ENCODE data around the gene TBC1D32.
"Not testable (repeated sequence)": the region's sequence is repeated elsewhere in the genome, so short reads cannot be mapped to it uniquely, and the experiment has no call there.

TBC1D32 gene

DNA sequence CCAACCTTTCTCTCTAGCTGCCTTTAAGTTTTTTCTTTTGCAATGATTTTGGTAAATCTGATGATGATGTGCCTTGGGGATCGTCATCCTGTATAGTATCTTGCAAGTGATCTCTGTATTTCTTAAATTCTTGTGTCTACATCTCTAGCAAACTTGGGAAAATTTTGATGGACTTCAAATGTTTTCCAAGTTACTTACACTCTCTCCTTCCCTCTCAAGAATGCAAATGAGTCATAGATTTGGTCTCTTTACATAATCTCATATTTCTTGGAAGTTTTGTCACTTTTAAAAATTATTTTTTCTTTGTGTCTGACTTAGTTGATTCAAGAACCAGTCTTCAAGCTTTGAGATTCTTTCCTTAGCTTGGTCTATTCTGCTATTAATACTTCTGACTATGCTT, 176.4 kb downstream of the TBC1D32 start:
- in situ Hi-C loops (cut with HindIII; ENCODE audit: low sequenced_read_pairs): loop anchor here (5.0 kb wide), 1 partner anchor 34 kb away; no protein-coding TSS in a partner anchor

DNA sequence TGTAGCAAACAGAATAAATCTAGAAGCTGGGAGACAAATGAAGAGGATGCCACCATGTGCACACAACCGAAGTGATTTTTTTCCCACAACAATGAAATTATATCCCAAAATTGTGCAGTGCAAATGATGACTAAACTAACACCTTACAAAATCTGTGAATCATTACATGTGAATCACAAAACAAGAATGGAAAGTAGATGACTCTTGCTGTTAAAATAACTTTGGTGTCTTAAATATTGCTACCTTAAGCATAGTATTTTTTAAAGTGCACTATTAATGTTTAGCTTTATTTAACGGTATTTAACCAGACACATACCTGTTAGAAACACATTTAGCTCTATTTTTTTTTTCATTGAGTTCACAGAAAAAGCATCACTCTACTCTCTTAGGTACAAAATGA, 190.8 kb downstream of the TBC1D32 start:
- in situ Hi-C loops (cut with HindIII; ENCODE audit: low sequenced_read_pairs): no loop called here

DNA sequence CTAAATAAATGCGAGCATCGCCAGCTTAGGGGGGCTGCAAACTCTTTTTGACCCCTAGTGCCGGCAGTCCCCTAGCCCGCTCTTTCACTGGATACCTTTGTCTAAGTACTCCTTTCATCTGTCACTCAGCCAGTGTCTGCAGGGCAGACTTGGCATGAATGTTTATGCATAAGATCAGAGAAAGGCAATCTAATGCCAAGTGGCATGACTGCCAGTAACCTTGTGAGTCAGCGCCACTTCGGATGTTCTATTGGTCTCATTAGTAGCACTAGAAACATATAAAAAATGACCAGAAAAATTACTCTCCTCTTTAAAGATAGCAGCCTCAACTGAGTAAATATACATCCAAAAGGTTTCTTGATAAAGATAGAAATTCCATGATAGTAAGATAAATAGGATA, 192.2 kb downstream of the TBC1D32 start:
- in situ Hi-C loops (cut with HindIII; ENCODE audit: low sequenced_read_pairs): no loop called here

DNA sequence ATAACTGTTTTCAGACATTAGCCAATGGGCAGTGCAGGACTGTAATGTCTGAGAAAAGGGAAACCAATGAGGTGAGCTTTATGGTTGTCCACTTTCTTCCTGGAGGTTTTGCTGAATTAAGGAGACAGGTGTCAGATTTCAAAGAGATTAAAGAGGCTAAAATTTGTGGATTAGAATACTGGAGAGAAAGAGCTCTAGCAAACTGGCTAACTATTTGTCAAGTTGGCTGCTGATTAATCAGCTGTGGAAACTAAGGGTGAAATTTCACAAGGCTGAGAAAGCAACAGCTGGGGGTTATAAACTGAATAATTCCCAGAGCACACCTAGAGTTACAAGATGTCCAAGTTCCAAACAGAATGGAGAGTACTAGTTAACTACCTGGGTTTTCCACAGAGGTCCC, 198.9 kb downstream of the TBC1D32 start:
- in situ Hi-C loops (cut with HindIII; ENCODE audit: low sequenced_read_pairs): no loop called here

DNA sequence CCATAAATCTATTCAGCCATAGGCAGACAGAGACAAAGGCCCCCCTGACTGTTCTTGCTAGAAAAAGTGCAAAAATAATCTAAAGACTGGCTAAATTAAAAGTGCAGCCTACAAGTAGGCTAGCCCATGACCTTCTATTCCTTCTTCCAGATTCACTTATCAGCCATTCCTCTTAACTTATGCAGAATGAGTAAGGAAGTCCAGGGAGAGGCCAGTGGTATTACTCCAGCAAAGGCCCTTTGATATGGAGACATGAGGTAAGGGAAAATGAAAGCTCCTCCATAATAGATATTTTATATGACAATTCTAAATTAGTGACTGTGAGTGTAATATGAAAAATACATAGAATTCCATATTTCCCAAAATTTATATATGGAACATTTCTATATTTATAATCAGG, 199.4 kb downstream of the TBC1D32 start:
- in situ Hi-C loops (cut with HindIII; ENCODE audit: low sequenced_read_pairs): no loop called here

DNA sequence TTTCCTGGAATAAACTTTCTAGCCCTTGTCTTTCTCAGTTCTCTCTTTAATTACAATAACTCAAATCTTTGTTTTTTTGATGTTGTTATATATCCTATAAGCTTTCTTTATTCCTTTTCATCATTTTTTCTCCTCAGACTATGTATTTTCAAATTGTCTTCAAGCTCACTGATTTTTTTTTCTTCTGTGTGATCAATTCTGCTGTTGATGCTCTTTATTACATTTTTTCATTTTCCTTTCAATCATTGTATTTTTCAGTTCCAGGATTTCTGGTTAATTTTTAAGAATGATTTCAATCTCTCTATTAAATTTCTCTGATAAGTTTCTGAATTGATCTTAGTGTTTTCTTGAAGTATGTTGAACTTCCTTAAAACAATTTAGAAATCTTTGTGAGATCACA, 209.7 kb downstream of the TBC1D32 start:
- in situ Hi-C loops (cut with HindIII; ENCODE audit: low sequenced_read_pairs): no loop called here

DNA sequence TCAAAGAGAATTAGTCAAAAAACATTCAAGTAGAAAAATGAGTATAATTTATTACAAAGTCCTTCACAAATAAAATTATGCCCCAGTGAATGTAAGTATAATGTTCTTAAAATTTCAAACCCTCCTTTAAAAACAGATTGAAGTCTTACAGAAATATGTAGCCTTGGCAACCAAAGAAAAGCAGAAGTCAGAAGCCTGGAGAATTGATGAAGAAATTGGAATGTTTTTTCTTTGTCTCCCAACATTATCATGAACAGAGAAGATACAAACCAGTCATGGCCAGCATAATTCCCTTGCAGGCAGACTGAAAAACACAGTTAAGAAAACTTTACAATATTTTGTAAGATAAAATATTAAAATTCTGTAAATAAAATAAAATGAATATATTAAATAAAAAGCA, 221.9 kb downstream of the TBC1D32 start:
- in situ Hi-C loops (cut with HindIII; ENCODE audit: low sequenced_read_pairs): no loop called here

DNA sequence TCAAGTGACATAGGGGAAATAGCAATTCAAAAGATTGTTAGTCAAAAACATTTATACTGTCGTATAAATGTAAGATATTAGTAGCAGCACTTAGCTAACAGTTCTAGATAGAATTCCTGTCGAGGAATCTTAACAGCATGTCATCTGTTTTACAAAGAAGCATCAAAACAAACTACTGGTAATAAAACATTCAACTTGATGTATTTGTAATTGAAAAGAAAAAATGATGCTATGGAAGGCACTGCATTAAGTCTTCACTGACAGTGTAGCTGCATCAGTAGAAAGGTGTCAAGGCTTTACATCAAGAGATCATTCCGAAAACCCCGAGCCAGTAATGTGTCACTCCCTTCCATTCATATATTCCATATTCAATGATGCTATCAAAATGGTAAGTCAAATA, 223.5 kb downstream of the TBC1D32 start:
- in situ Hi-C loops (cut with HindIII; ENCODE audit: low sequenced_read_pairs): no loop called here

DNA sequence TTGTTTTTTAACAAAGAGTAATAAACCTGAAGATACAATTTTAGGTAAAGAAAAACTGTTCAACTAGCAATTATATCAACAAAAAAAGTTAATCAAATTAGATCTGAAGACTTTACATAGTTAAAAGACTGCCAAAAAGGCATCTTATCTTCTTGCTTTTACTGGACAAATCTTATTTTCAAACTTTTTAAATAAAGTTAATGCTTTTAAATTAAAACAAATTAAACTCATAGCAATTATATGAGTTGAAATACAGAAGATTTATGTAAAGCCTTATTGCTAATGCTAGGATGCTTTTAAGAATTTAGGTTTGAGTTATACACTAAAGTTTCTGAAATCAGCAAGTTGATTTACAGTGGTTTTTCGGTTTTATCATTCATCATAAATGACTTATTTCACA, 227.3 kb downstream of the TBC1D32 start:
- in situ Hi-C loops (cut with HindIII; ENCODE audit: low sequenced_read_pairs): no loop called here

DNA sequence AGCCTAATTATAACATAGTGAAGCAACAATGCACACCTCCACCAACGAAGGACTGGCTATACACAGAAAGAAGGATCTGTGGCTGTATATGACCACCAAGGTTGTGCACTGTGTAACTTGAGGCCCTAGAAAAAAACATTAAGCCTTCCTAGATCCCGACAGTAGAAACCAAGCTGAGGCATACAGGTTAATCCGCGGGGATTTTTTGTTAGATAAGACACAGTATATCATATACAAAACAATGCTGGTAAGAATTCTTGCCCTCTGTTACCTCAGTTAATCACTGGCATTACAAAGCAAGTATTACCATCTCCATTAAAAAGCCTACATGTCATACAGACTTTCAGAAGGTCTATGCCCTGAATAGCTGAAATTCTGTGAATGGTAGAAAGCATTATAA, 228.8 kb downstream of the TBC1D32 start:
- in situ Hi-C loops (cut with HindIII; ENCODE audit: low sequenced_read_pairs): no loop called here

DNA sequence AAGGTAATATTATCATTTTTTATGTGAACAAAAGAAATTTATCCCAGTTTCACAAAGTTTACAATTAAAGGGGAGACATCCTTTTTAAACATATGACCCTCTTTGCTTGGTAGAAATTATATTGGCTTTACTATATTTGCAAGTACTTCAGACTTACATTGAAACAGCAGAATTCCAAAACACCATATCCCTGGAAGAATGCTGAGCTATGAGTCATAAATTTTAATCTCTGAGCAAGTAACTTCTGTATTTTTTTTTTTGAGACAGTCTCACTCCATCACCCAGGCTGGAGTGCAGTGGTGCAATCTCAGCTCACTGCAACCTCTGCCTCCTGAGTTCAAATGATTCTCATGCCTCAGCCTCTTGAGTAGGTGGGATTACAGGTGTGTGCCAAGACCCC, 240.4 kb downstream of the TBC1D32 start:
- in situ Hi-C loops (cut with HindIII; ENCODE audit: low sequenced_read_pairs): no loop called here

DNA sequence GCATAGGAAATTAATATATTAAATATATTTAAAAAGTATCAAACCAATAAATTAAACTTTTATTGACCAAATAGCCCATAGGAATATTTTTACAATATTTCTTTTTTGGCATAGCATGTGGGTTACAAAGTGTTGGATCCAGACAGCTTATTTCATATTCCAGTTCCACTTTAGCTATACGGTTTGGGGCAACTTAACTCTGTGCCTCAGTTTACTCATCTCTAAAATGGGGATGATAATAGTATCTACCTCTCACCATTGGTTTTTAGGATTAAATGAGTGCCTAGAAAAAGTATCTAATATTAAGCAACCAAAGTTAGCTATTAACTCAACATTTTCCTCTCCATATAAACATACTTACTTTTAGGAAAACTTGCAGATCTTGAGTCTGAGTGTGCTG, 243.8 kb downstream of the TBC1D32 start:
- in situ Hi-C loops (cut with HindIII; ENCODE audit: low sequenced_read_pairs): no loop called here

DNA sequence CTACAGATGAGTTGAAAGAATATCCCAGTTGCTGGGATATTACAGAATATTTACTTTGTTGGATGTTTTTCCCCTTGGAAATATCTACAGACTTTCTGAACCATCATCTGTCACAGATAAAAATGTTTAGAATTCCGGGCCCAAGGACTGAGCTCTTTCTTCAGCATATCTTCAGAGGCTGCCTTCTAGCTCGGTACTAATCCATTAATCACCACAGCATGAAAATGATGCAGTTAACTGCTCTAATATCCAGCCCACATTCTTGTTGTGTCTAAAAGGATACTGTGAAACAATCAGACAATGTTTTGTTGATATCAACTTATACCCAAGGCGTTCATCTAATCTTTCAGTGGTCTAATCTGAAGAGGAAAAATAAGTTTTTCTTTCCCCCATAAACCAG, 247.4 kb downstream of the TBC1D32 start:
- in situ Hi-C loops (cut with HindIII; ENCODE audit: low sequenced_read_pairs): no loop called here

DNA sequence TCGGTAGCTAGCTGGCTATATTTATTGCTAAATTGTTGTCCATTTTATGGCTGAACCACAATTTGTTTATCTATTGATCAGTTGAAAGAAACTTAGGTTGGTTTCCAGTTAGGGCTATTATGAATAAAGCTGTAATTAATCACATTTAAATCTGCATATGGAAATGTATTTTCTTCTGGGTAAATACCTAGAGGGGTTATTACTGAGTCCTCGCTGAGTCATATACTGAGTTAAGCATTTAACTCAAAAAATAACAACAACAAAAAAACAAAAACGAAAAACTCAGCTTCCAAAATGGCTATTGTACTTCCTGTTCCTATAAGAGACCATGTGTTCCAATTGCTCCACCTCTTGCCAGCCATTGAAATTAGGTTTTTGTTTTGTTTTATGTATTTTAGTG, 258.2 kb downstream of the TBC1D32 start:
- in situ Hi-C loops (cut with HindIII; ENCODE audit: low sequenced_read_pairs): no loop called here

DNA sequence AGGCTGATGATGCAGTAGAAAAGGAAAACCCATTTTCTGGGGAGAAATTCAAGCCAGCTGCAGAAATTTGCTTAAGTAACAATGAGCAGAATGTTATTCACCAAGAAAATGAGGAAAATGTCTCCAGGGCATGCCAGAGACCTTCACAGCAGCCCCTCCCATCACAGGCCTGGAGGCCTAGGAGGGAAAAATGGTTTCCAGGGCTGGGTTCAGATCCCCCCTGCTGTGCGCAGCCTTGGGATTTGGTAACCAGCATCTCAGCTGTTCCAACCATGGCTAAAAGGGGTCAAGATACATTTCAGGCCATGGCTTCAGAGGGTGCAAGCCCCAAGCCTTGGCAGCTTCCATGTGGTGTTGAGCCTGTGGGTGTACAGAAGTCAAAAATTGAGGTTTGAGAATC, 265.5 kb downstream of the TBC1D32 start:
- in situ Hi-C loops (cut with HindIII; ENCODE audit: low sequenced_read_pairs): not testable (repeated sequence)

DNA sequence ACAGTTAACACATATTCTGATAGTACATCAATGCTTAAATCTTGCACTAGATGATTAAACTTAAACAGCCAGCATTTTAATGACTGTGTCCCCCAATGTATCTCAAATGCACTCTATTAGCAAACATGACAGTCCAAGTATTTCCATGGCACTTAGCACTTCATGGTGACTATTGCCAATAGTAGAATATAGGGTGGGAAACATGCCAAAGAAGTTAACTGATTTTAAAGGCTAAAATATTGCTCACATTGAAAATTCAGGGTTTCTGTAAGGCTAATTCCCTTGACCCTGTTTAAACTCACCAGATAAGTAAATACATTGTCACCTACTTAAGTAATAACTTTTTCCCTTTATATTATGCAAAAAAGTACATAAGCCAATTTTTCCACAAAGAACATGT, 266.9 kb downstream of the TBC1D32 start:
- in situ Hi-C loops (cut with HindIII; ENCODE audit: low sequenced_read_pairs): no loop called here

DNA sequence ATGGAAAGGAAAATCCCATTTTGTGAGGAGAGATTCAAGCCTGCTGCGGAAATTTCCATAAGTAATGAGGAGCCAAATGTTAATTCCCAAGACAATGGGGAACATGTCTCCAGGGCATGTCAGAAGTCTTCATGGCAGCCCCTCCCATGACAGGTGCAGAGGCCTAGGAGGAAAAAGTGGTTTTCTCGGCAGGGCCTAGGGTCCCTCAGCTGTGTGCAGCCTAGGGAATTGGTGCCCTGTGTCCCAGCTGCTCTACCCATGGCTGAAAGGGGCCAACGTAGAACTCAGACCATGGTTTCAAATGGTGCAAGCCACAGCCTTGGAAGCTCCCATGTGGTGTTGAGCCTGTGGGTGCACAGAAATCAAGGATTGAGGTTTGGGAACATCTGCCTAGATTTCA, 269.9 kb downstream of the TBC1D32 start:
- in situ Hi-C loops (cut with HindIII; ENCODE audit: low sequenced_read_pairs): no loop called here

DNA sequence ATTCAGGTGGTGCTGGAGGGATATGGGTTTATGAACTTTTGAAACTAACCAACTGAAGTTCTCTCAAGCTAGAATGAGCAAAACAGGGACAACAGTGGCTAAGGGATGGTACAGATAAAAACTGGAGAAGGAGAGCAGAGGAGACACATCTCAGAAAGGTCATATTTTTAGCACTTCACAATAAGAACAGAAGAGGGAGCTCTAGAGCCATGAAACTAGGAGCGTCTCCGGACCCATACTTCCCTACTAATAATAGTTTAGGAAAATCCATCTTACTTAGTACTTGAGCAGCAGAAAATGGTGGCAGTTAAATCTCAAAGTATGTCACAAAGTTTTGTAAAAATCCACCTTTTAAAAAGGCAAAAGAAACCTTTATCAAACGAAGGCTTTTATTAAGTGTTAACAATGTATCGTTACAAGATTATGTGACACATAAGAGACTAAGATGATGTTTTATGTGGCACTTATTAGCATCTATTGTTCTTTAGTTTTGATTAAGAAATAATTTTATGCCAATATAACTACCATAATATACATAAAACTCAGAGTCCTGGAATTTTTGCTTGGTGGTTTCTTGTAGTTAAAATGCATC, 278.6 kb downstream of the TBC1D32 start:
- in situ Hi-C loops (cut with HindIII; ENCODE audit: low sequenced_read_pairs): no loop called here

DNA sequence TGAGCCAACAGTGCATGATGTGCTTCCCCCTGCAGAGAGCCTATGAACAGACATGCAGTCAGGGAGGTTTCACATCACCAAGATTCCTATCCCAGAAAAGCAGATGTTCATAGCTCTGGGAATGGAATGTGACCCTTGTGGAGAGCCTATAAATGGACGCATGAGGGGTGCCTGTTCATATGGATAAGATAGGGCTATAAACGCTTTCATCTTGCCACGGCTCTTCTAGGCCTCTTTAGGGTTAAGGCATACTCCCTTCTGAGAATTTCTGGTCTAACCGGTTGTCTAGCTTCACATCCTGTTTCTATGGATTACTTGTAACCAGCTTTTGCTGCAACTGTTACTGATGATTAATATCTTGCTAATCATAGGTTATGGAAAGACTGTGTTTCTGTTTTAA, 285.7 kb downstream of the TBC1D32 start:
- in situ Hi-C loops (cut with HindIII; ENCODE audit: low sequenced_read_pairs): not testable (repeated sequence)

DNA sequence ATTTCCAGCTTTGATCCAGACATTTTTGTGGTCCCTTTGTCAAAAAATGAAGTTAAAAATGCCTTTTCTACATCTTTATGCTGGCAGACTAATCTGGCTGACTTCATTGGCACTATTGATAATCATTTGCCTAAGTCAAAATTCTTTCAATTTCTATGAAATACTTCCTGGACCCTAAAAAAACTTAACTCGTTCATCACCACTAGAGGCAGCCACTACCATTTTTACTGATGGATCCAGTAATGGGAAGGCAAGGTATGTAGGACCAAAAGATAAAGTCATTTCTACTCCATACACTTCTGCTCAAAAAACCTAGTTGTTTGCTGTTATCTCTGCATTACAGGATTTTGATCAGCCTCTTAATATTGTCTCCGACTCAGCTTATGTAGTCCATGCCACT, 289.4 kb downstream of the TBC1D32 start:
- in situ Hi-C loops (cut with HindIII; ENCODE audit: low sequenced_read_pairs): not testable (repeated sequence)

DNA sequence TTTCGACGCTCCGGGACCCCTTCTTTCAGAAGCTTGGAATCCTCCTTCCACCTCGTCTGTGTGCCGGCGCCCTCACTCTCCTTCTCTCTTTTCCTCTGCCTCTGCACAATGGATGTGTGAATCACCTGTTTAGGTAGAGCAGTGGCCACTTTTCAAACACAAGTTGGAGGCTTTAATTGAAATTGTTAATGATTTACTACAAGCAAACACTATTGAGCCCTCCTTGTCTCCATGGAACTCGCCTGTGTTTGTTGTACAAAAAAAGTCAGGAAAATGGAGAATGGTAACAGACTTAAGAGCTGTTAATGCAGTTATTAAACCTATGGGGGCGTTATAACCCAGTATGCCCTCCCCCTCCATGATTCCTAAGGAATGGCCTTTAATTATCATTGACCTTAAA, 290.6 kb downstream of the TBC1D32 start:
- in situ Hi-C loops (cut with HindIII; ENCODE audit: low sequenced_read_pairs): not testable (repeated sequence)

DNA sequence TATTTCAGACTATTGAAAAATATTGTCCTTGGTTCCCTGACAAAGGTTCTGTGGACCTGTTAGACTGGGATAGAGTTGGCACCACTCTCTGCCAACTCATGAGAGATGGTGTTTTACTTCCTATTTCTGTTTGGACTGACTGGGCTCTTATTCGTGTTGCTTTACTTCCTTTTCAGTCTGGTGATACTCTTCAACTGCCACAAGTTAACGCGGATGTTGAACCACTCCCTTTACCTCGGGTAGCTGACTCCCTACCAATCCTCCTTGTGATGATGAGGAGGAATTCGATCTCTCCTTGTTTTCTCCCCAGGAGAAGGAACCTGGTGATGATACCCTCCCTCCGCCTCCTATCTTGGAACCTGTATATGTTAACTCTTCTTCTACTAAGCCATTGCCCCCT, 291.1 kb downstream of the TBC1D32 start:
- in situ Hi-C loops (cut with HindIII; ENCODE audit: low sequenced_read_pairs): not testable (repeated sequence)

DNA sequence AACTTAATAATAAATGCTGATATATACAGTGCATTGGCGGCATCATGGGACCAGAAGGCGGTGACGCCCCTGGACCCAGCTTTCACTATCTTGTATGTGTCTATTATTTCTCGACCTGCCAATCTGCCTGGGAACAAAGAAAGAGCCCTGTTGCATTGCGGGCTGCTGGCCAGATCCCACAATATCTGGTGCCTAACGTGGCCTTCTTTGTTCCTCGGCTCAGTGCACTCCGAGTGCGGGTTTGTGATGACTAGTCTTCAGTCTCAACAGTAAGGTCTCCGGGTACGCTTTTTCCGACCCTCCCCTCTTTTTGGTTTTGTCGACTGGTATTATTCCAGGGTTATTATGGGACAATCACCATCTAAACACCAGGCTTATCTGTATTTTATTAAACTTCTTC, 291.5 kb downstream of the TBC1D32 start:
- in situ Hi-C loops (cut with HindIII; ENCODE audit: low sequenced_read_pairs): no loop called here

DNA sequence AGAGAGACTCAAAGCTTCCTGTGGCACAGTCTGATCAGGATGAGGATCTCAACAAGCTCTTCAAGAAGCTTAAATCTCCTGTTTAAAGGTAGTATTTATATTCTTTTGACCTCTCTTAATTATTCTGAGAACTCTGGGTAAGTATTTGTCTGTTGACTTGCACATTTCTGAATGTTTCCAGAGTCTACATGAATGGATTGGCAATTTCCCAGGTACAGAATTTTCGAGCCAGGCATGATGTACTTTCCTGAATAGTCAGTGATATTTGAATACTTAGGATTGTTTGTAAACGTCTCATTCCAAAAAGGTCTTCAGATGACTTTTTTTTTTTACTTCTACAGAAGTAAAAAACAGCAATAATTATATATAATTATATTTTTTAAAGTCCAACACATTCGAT, 293.4 kb downstream of the TBC1D32 start:
- in situ Hi-C loops (cut with HindIII; ENCODE audit: low sequenced_read_pairs): no loop called here

Measured in endothelial cell of hepatic sinusoid (primary cell).